PFSK-1 (cell line): ENCODE results near the gene MGAT1.

Experiments
- POLR2AphosphoS5 ChIP-seq: IDR thresholded peaks from 2 replicates; pipeline ENCODE4 v1.6.1; 2012; ENCODE audit warnings: low read depth, mild to moderate bottlenecking, control low read depth, low read length, moderate library complexity
- TAF1 ChIP-seq: IDR thresholded peaks from 2 replicates; pipeline ENCODE4 v1.6.1; 2012; ENCODE audit warnings: low read length, control low read depth, borderline replicate concordance; ENCODE audit not compliant: insufficient read depth
- TF ChIP-seq, protein P1 (sequence below), 2 experiments: IDR thresholded peaks; 2 replicates each; pipeline versions ENCODE4 v1.6.1 to v1.8.0; 2011 to 2012; ENCODE audit warnings: low read depth in 2 of 2, low read length in 2 of 2, control low read depth in 1 of 2, inconsistent platforms in 1 of 2, mild to moderate bottlenecking in 1 of 2, moderate library complexity in 1 of 2; ENCODE audit not compliant: insufficient read depth in 1 of 2

DNA sequence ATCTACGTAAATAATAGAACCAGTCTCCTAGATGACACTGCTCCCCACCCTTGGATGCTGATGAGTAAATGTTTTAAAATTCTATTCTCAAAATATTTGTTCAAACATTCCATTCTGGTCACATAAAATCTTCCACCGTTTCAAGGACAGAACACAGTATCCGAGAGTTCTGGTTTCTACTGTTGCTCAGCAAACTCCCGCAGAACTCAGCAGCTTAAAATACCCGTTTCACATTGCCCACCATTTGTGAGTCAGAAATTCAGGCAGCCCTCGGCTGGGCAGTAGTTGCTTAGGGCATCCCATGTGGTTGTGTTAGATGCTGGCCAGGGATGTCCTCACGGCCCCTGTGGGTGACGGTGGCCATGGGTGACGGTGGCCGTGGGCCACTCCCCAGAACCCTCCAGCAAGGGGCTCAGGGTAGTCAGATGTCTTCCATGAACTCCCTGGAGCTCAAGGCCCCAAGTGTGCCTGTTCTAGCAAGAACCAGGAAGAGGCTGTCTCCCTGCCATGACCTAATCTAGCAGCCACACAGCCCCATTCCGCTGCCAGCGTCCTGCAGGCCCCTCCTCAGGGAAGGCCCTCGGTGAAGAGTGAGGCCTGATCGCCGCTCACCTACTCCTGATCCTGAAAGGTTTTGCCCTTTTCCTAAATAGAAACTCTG lies 17.4 kb downstream of the MGAT1 start:
- no peak for TF ChIP-seq POLR2AphosphoS5
- TF ChIP-seq, protein P1, sequence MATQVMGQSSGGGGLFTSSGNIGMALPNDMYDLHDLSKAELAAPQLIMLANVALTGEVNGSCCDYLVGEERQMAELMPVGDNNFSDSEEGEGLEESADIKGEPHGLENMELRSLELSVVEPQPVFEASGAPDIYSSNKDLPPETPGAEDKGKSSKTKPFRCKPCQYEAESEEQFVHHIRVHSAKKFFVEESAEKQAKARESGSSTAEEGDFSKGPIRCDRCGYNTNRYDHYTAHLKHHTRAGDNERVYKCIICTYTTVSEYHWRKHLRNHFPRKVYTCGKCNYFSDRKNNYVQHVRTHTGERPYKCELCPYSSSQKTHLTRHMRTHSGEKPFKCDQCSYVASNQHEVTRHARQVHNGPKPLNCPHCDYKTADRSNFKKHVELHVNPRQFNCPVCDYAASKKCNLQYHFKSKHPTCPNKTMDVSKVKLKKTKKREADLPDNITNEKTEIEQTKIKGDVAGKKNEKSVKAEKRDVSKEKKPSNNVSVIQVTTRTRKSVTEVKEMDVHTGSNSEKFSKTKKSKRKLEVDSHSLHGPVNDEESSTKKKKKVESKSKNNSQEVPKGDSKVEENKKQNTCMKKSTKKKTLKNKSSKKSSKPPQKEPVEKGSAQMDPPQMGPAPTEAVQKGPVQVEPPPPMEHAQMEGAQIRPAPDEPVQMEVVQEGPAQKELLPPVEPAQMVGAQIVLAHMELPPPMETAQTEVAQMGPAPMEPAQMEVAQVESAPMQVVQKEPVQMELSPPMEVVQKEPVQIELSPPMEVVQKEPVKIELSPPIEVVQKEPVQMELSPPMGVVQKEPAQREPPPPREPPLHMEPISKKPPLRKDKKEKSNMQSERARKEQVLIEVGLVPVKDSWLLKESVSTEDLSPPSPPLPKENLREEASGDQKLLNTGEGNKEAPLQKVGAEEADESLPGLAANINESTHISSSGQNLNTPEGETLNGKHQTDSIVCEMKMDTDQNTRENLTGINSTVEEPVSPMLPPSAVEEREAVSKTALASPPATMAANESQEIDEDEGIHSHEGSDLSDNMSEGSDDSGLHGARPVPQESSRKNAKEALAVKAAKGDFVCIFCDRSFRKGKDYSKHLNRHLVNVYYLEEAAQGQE (IDR thresholded peaks at IDR 0.05; ENCODE audit: insufficient read depth in 1 of 2, low read depth in 2 of 2, low read length in 2 of 2) = no peak
- no peak for TF ChIP-seq TAF1
